K562 (cell line): ENCODE results near the gene MICU1. TPM values are rescaled to one million over a fixed set of nuclear protein-coding genes. Genes with fewer than 3 reads are reported as not detected.
A peak's percentile ranks its signal among the peaks of the same experiment; 100 is the strongest.

Source experiments
- ATAC-seq: fragments of 200-7000 bp; cut with Tn5 transposase; 3 replicates; pipeline ENCODE4 v1.9.1; 2020; ENCODE audit warnings: moderate library complexity
- BruUV-seq: library from RNA; stranded (reverse); fragments of 400-500 nt; replicated peaks from 2 replicates; lab custom pipeline; 2021; lab: Mats Ljungman, UMichigan
- CTCF ChIA-PET: fragments of 300-600 bp; formaldehyde crosslinking; extraction: SDS; loops from one replicate; lab custom pipeline; 2021; ENCODE audit warnings: low intra/inter-chr PET ratio; lab: Yijun Ruan, JAX
- POLR2A ChIA-PET: fragments of 300-600, 350-650 bp; sonication (Branson Sonifier 250); formaldehyde crosslinking; extraction: SDS; loops from one replicate; lab custom pipeline; 2021; ENCODE audit warnings: antibody characterized with exemption, inconsistent platforms; lab: Yijun Ruan, JAX
- DNase-seq, 4 experiments: peaks; one replicate each; pipeline versions ENCODE4 v3.0.0 to v3.0.0-alpha.2; 2011 to 2018; ENCODE audit warnings: low spot score in 3 of 4, mixed read lengths in 3 of 4; ENCODE audit errors: extremely low read depth in 1 of 4
- FAIRE-seq: peaks from 2 replicates; lab custom pipeline; 2011; peaks lifted over from hg19 to GRCh38; lab: Jason Lieb, UNC
- H2AFZ ChIP-seq: 2 replicates; pipeline ENCODE4 v1.6.0; 2011; ENCODE audit warnings: low read depth, low read length, control low read depth, inconsistent platforms
- H3K27ac ChIP-seq: fragments of 200-600 bp; 3 replicates; pipeline ENCODE4 v1.8.0; 2011; ENCODE audit warnings: low read depth, mild to moderate bottlenecking, control low read depth, inconsistent platforms, low read length, moderate library complexity, mixed read lengths; ENCODE audit errors: extremely low read depth
- H3K27me3 ChIP-seq, 2 experiments: fragments of 300-600 bp in 1 of 2; 2 replicates in 1 of 2; 3 replicates in 1 of 2; pipeline versions ENCODE4 v1.6.0 to v1.8.0; 2011; ENCODE audit warnings: inconsistent platforms in 2 of 2, low read length in 2 of 2, mild to moderate bottlenecking in 1 of 2, mixed read lengths in 1 of 2, moderate library complexity in 1 of 2; ENCODE audit not compliant: control insufficient read depth in 2 of 2, insufficient read depth in 2 of 2
- H3K36me3 ChIP-seq: fragments of 300-600 bp; 3 replicates; pipeline ENCODE4 v1.8.0; 2011; ENCODE audit warnings: mild to moderate bottlenecking, low read length, inconsistent platforms; ENCODE audit not compliant: control insufficient read depth, insufficient read depth
- H3K4me1 ChIP-seq, 2 experiments: fragments of 200-600 bp in 1 of 2; replicated peaks in 1 of 2; 2 replicates in 1 of 2; 3 replicates in 1 of 2; pipeline versions ENCODE4 v1.5.1 to v1.8.0; 2011; ENCODE audit warnings: inconsistent platforms in 2 of 2, low read length in 2 of 2, mild to moderate bottlenecking in 1 of 2, mixed read lengths in 1 of 2, moderate library complexity in 1 of 2; ENCODE audit not compliant: control insufficient read depth in 2 of 2, insufficient read depth in 2 of 2
- H3K4me2 ChIP-seq: 2 replicates; pipeline ENCODE4 v1.6.1; 2011; ENCODE audit warnings: low read length, control low read depth, inconsistent platforms, mixed read lengths; ENCODE audit not compliant: insufficient read depth
- H3K4me3 ChIP-seq: fragments of 200-600 bp; sonication (generic), shearing (Covaris generic); 2 replicates; pipeline ENCODE4 v1.5.1; 2016; ENCODE audit warnings: control low read depth, inconsistent platforms
- H3K79me2 ChIP-seq: fragments of 200-600 bp; 3 replicates; pipeline ENCODE4 v1.8.0; 2011; ENCODE audit warnings: low read length, inconsistent platforms; ENCODE audit not compliant: control insufficient read depth, insufficient read depth
- H3K9ac ChIP-seq, 2 experiments: 2 replicates each; pipeline versions ENCODE4 v1.6.0 to v1.6.1; 2011; ENCODE audit warnings: low read depth in 2 of 2, low read length in 2 of 2, control low read depth in 1 of 2, inconsistent platforms in 1 of 2, mild to moderate bottlenecking in 1 of 2, mixed read lengths in 1 of 2; ENCODE audit not compliant: insufficient read depth in 1 of 2
- H3K9me1 ChIP-seq: one replicate; pipeline ENCODE4 v1.6.0; 2011; ENCODE audit warnings: inconsistent platforms, mild to moderate bottlenecking, low read length, moderate library complexity; ENCODE audit not compliant: control insufficient read depth, insufficient read depth
- H3K9me3 ChIP-seq: replicated peaks from 2 replicates; pipeline ENCODE4 v1.5.1; 2011; ENCODE audit warnings: low read depth, low read length, inconsistent platforms; ENCODE audit not compliant: control insufficient read depth, insufficient read depth
- H4K20me1 ChIP-seq: replicated peaks from 2 replicates; pipeline ENCODE4 v1.6.1; 2011; ENCODE audit warnings: low read length, inconsistent platforms, mixed read lengths; ENCODE audit not compliant: control insufficient read depth, insufficient read depth
- CHD1 ChIP-seq: fragments of 200-600 bp; sonication (generic); IDR thresholded peaks from one replicate; pipeline ENCODE4 v1.6.1; 2012; ENCODE audit warnings: mild to moderate bottlenecking, moderate library complexity, low read length, inconsistent platforms
- EHMT2 ChIP-seq: fragments of 450-650 bp; IDR thresholded peaks from 2 replicates; pipeline ENCODE4 v1.6.1; 2018; ENCODE audit warnings: antibody characterized with exemption
- FOXP1 ChIP-seq: sonication (generic); formaldehyde crosslinking; IDR thresholded peaks from 2 replicates; pipeline ENCODE4 v1.8.0; 2022; ENCODE audit warnings: mild to moderate bottlenecking, missing genetic modification reagents
- HBP1 ChIP-seq: fragments of 450-650 bp; formaldehyde crosslinking; IDR thresholded peaks from 2 replicates; pipeline ENCODE4 v1.4.0; 2022; ENCODE audit warnings: missing genetic modification characterization
- MTA2 ChIP-seq: fragments of 450-650 bp; IDR thresholded peaks from 2 replicates; pipeline ENCODE4 v1.6.1; 2016; ENCODE audit warnings: low read depth
- MYC ChIP-seq, 2 experiments: fragments of 250-450 bp in 1 of 2; sonication (Bioruptor Pico) in 1 of 2; IDR thresholded peaks; 2 replicates each; pipeline versions ENCODE4 v1.5.1 to v1.6.1; 2012 to 2021; ENCODE audit warnings: low read depth in 2 of 2, borderline replicate concordance in 1 of 2, improper control_type of control experiment in 1 of 2, low read length in 1 of 2, mild to moderate bottlenecking in 1 of 2, moderate library complexity in 1 of 2
- PHF8 ChIP-seq: fragments of 200-600 bp; sonication (generic); IDR thresholded peaks from 2 replicates; pipeline ENCODE4 v1.6.1; 2012; ENCODE audit warnings: mixed run types, mild to moderate bottlenecking, inconsistent platforms, low read length, moderate library complexity, borderline replicate concordance
- SIN3B ChIP-seq: fragments of 450-650 bp; IDR thresholded peaks from 2 replicates; pipeline ENCODE4 v1.6.1; 2017; ENCODE audit warnings: low read depth, mild to moderate bottlenecking, moderate library complexity
- SMARCC2 ChIP-seq: fragments of 450-650 bp; IDR thresholded peaks from 2 replicates; pipeline ENCODE4 v1.6.1; 2017; ENCODE audit warnings: antibody characterized with exemption, moderate library complexity, mild to moderate bottlenecking, low read depth
- SRSF1 ChIP-seq: fragments of 200-400 bp; formaldehyde crosslinking; IDR thresholded peaks from 2 replicates; pipeline ENCODE4 v1.6.1; 2017; ENCODE audit warnings: mild to moderate bottlenecking, low read depth, low read length, moderate library complexity
- TAF7 ChIP-seq: fragments of 450-650 bp; IDR thresholded peaks from 2 replicates; pipeline ENCODE4 v1.6.1; 2016; ENCODE audit warnings: missing genetic modification characterization, missing compliant biosample characterization
- U2AF2 ChIP-seq: fragments of 200-400 bp; formaldehyde crosslinking; optimal IDR thresholded peaks from 2 replicates; pipeline ENCODE3; 2017; ENCODE audit warnings: low read depth, mild to moderate bottlenecking, low read length
- ZFX ChIP-seq: sonication (generic); formaldehyde crosslinking; IDR thresholded peaks from 2 replicates; pipeline ENCODE4 v1.8.0; 2022; ENCODE audit warnings: mild to moderate bottlenecking, missing genetic modification reagents, moderate library complexity
- ZNF766 ChIP-seq: fragments of 200-800 bp; sonication (Bioruptor generic); conservative IDR thresholded peaks from 2 replicates; pipeline ENCODE4 v1.6.1; 2016; ENCODE audit warnings: missing genetic modification characterization, missing compliant biosample characterization
- WGBS: fragments of 100-300 bp; shearing (Covaris generic); methylation state at CpG from one replicate; pipeline ENCODE4 v1.1.6; 2016; ENCODE audit warnings: low coverage, mixed read lengths; ENCODE audit not compliant: insufficient coverage; ENCODE audit errors: missing lambda C conversion rate; 5-methylcytosine and 5-hydroxymethylcytosine counted together
- in situ Hi-C: fragments of 300-500 bp; cut with MboI; formaldehyde crosslinking; loops from 4 replicates; pipeline ENCODE4 v1.15.0; 2018; ENCODE audit warnings: inconsistent platforms, mixed read lengths
- intact Hi-C: fragments of 100-400 bp; cut with micrococcal nuclease; formaldehyde crosslinking; loops from 2 replicates; pipeline ENCODE4 v1.14.2; 2022
- polyA plus RNA-seq, 8 experiments: library from polyadenylated mRNA; depleted of rRNA in 4 of 8; stranded (reverse) in 5 of 8; unstranded in 3 of 8; fragments of >200 nt; fragmentation: Nextera tagmentation in 2 of 8; fragmentation: Illumina TruSeq in 1 of 8; extraction: Ambion mirVana in 2 of 8; extraction: Trizol in 1 of 8; gene quantifications; 2 replicates each; pipeline versions ENCODE4 v1.2.1 to v1.2.3, GENCODE V29; 2011 to 2014; ENCODE audit warnings: inconsistent platforms in 1 of 8, missing spikeins in 1 of 8
- total RNA-seq, 7 experiments: library from RNA; depleted of rRNA in 6 of 7; stranded (reverse); fragments of >200 nt in 6 of 7; fragmentation: Illumina TruSeq in 2 of 7; extraction: Trizol in 2 of 7; gene quantifications; 2 replicates each; pipeline versions ENCODE4 v1.2.1 to v1.2.3, GENCODE V29; 2011 to 2021; ENCODE audit warnings: low replicate concordance in 1 of 7
- TF ChIP-seq, protein P1 (sequence below): fragments of 250-450 bp; sonication (Bioruptor Pico); IDR thresholded peaks from 2 replicates; pipeline ENCODE4 v1.5.0; 2020; ENCODE audit warnings: mild to moderate bottlenecking, borderline replicate concordance
- TF ChIP-seq, protein P2 (sequence below): fragments of 250-450 bp; sonication (Bioruptor Pico); IDR thresholded peaks from 2 replicates; pipeline ENCODE4 v1.8.0; 2022; ENCODE audit warnings: inconsistent platforms, mild to moderate bottlenecking, moderate library complexity, borderline replicate concordance

The MICU1 gene
- total and polyA plus RNA-seq, 9 of the 15 experiments (the other 6 are each of a cell fraction or from before 2014, with no cell fraction given) = 29.3 to 76.8 (median 48.4) TPM

- in situ Hi-C loops = no loop called here
- H3K9ac ChIP-seq = peak overlapping the region; percentile 95 to 98
- no peak for FAIRE-seq
- peak; percentile 57 to 75 (median 65) for DNase-seq
- no peaks in the 10 kb centered on the region; the same call in 1 of the 2 replicates for H4K20me1 ChIP-seq
- no peaks in the 10 kb centered on the region for H3K9me3 ChIP-seq
- H3K79me2 ChIP-seq = peaks cover 41% of the 10 kb centered on the region
- peak overlapping the region; percentile 98 for H3K4me2 ChIP-seq
- WGBS = 0% methylated on average over 23 of the region's 23 CpGs
- peak overlapping the region; percentile 99 for H3K27ac ChIP-seq
- H3K4me3 ChIP-seq = peak overlapping the region; percentile 94
- intact Hi-C loops = no loop called here
- peak overlapping the region; percentile 100 for H2AFZ ChIP-seq
- no peaks in the 10 kb centered on the region for H3K9me1 ChIP-seq
- CTCF ChIA-PET = interaction anchor here (0.8 kb wide), 1 partner anchor 17 kb away, joined by 3 read pairs; no protein-coding TSS in a partner anchor
- TSS peak; percentile 56 for BruUV-seq
- H3K4me1 ChIP-seq = peaks cover 12 to 15% of the 10 kb centered on the region in 2 experiments
- peaks cover 45% of the 10 kb centered on the region for H3K36me3 ChIP-seq
- peak; percentile 67 for ATAC-seq
- POLR2A ChIA-PET = interaction anchor here (1.0 to 6.6 kb wide), 4 partner anchors 10 to 485 kb away, joined by 3 to 57 read pairs (median 5); no protein-coding TSS in a partner anchor
- H3K27me3 ChIP-seq = no peaks in the 10 kb centered on the region
- TF ChIP-seq SIN3B (0 out of 2 replicates have a peak, but pooled peaks have one; percentile 12), HBP1 (0 out of 2 replicates have a peak, but pooled peaks have one; percentile 15), MTA2 (no peak), MYC (IDR thresholded peaks at IDR 0.05; ENCODE audit: low read depth, low read length) (peak; percentile 74), MYC (CRISPR knock-in tag; IDR thresholded peaks at IDR 0.05; ENCODE audit: borderline replicate concordance, low read depth) (peak; percentile 62; the same call in 1 of the 2 replicates), ZNF766 (no peak), U2AF2 (no peak), ZFX (CRISPR knock-in tag) (0 out of 2 replicates have a peak, but pooled peaks have one; percentile 74), FOXP1 (CRISPR knock-in tag) (peak; percentile 88; the same call in 1 of the 2 replicates), TAF7 (peak; percentile 41; the same call in 1 of the 2 replicates), CHD1 (peak; percentile 78), SRSF1 (no peak), PHF8 (peak; percentile 50; the same call in 1 of the 2 replicates), SMARCC2 (peak; percentile 29; the same call in 1 of the 2 replicates), EHMT2 (no peak)
- TF ChIP-seq, protein P1, sequence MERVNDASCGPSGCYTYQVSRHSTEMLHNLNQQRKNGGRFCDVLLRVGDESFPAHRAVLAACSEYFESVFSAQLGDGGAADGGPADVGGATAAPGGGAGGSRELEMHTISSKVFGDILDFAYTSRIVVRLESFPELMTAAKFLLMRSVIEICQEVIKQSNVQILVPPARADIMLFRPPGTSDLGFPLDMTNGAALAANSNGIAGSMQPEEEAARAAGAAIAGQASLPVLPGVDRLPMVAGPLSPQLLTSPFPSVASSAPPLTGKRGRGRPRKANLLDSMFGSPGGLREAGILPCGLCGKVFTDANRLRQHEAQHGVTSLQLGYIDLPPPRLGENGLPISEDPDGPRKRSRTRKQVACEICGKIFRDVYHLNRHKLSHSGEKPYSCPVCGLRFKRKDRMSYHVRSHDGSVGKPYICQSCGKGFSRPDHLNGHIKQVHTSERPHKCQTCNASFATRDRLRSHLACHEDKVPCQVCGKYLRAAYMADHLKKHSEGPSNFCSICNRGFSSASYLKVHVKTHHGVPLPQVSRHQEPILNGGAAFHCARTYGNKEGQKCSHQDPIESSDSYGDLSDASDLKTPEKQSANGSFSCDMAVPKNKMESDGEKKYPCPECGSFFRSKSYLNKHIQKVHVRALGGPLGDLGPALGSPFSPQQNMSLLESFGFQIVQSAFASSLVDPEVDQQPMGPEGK (CRISPR knock-in tag) = 0 out of 2 replicates have a peak, but pooled peaks have one; percentile 17
- TF ChIP-seq, protein P2, sequence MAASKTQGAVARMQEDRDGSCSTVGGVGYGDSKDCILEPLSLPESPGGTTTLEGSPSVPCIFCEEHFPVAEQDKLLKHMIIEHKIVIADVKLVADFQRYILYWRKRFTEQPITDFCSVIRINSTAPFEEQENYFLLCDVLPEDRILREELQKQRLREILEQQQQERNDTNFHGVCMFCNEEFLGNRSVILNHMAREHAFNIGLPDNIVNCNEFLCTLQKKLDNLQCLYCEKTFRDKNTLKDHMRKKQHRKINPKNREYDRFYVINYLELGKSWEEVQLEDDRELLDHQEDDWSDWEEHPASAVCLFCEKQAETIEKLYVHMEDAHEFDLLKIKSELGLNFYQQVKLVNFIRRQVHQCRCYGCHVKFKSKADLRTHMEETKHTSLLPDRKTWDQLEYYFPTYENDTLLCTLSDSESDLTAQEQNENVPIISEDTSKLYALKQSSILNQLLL = no peak
Observed at GRCh38 chr10:72353965-72354355, 271.9 kb downstream of the MICU1 start.
